H9 (cell line): ENCODE measurements around the gene MEGF9. TPM values are rescaled to one million over a fixed set of nuclear protein-coding genes. Genes with fewer than 3 reads are reported as not detected.

ENCODE experiments used
- DNase-seq: peaks from one replicate; pipeline ENCODE4 v3.0.0-alpha.2; 2017
- H2AFZ ChIP-seq: one replicate; pipeline ENCODE4 v1.6.1; 2013; ENCODE audit warnings: mild to moderate bottlenecking, low read length, control low read depth, moderate library complexity
- H2AK5ac ChIP-seq: 2 replicates; pipeline ENCODE4 v1.6.1; 2013; ENCODE audit warnings: low read length, control low read depth, mixed read lengths; ENCODE audit not compliant: insufficient read length
- H2BK120ac ChIP-seq: one replicate; pipeline ENCODE4 v1.6.1; 2013; ENCODE audit warnings: low read depth, mild to moderate bottlenecking, low read length, control low read depth, inconsistent platforms; ENCODE audit not compliant: poor library complexity, severe bottlenecking
- H2BK12ac ChIP-seq: 2 replicates; pipeline ENCODE4 v1.6.1; 2013; ENCODE audit warnings: low read length, control low read depth, mixed read lengths, low read depth; ENCODE audit not compliant: insufficient read length
- H2BK15ac ChIP-seq: 2 replicates; pipeline ENCODE4 v1.6.1; 2013; ENCODE audit warnings: low read depth, low read length, control low read depth
- H2BK20ac ChIP-seq: one replicate; pipeline ENCODE4 v1.6.1; 2013; ENCODE audit warnings: low read depth, mild to moderate bottlenecking, low read length, control low read depth, inconsistent platforms; ENCODE audit not compliant: poor library complexity, severe bottlenecking
- H2BK5ac ChIP-seq: 2 replicates; pipeline ENCODE4 v1.6.1; 2013; ENCODE audit warnings: low read length, control low read depth, mixed read lengths; ENCODE audit not compliant: insufficient read length
- H3K14ac ChIP-seq: 2 replicates; pipeline ENCODE4 v1.6.1; 2013; ENCODE audit warnings: low read length, control low read depth; ENCODE audit not compliant: insufficient read depth
- H3K18ac ChIP-seq: 2 replicates; pipeline ENCODE4 v1.6.1; 2013; ENCODE audit warnings: low read depth, mild to moderate bottlenecking, mixed read lengths, low read length, control low read depth; ENCODE audit not compliant: insufficient read length
- H3K23ac ChIP-seq: 2 replicates; pipeline ENCODE4 v1.6.1; 2013; ENCODE audit warnings: low read length, control low read depth, mixed read lengths, low read depth; ENCODE audit not compliant: insufficient read length
- H3K23me2 ChIP-seq: 2 replicates; pipeline ENCODE4 v1.6.1; 2013; ENCODE audit warnings: low read depth, mild to moderate bottlenecking, mixed read lengths, low read length, control low read depth; ENCODE audit not compliant: insufficient read length, poor library complexity, severe bottlenecking
- H3K27ac ChIP-seq: 2 replicates; pipeline ENCODE4 v1.5.1; 2013; ENCODE audit warnings: low read length, control low read depth, mixed read lengths, low read depth; ENCODE audit not compliant: insufficient read length
- H3K27me3 ChIP-seq: 2 replicates; pipeline ENCODE4 v1.6.1; 2013; ENCODE audit warnings: low read length, control low read depth, inconsistent platforms; ENCODE audit not compliant: insufficient read depth
- H3K4ac ChIP-seq: 2 replicates; pipeline ENCODE4 v1.6.1; 2013; ENCODE audit warnings: low read depth, mild to moderate bottlenecking, control low read depth, inconsistent platforms, low read length, moderate library complexity
- H3K4me1 ChIP-seq: 2 replicates; pipeline ENCODE4 v1.6.1; 2013; ENCODE audit warnings: low read length, control low read depth, inconsistent platforms; ENCODE audit not compliant: insufficient read depth
- H3K4me2 ChIP-seq: 2 replicates; pipeline ENCODE4 v1.6.1; 2013; ENCODE audit warnings: low read length, control low read depth, mixed read lengths; ENCODE audit not compliant: insufficient read length, insufficient read depth
- H3K56ac ChIP-seq: 2 replicates; pipeline ENCODE4 v1.6.1; 2013; ENCODE audit warnings: low read depth, mild to moderate bottlenecking, mixed read lengths, low read length, control low read depth; ENCODE audit not compliant: insufficient read length
- H3K79me1 ChIP-seq: 2 replicates; pipeline ENCODE4 v1.6.1; 2013; ENCODE audit warnings: low read depth, mild to moderate bottlenecking, moderate library complexity, low read length, control low read depth, inconsistent platforms; ENCODE audit not compliant: insufficient read depth, poor library complexity, severe bottlenecking
- H3K79me2 ChIP-seq: 2 replicates; pipeline ENCODE4 v1.6.1; 2013; ENCODE audit warnings: low read length, control low read depth, inconsistent platforms; ENCODE audit not compliant: insufficient read depth
- H3K9ac ChIP-seq: 2 replicates; pipeline ENCODE4 v1.6.1; 2013; ENCODE audit warnings: low read length, control low read depth, mixed read lengths; ENCODE audit not compliant: insufficient read length; ENCODE audit errors: extremely low read depth
- H3K9me3 ChIP-seq: one replicate; pipeline ENCODE4 v1.6.1; 2013; ENCODE audit warnings: low read depth, low read length, inconsistent platforms; ENCODE audit not compliant: control insufficient read depth
- H3T11ph ChIP-seq: one replicate; pipeline ENCODE4 v1.6.1; 2013; ENCODE audit warnings: mild to moderate bottlenecking, low read length, control low read depth, inconsistent platforms
- H4K20me1 ChIP-seq: one replicate; pipeline ENCODE4 v1.6.1; 2013; ENCODE audit not compliant: control insufficient read depth, insufficient read length, insufficient read depth
- H4K5ac ChIP-seq: 2 replicates; pipeline ENCODE4 v1.6.1; 2013; ENCODE audit warnings: low read depth, mild to moderate bottlenecking, mixed read lengths, low read length, control low read depth; ENCODE audit not compliant: insufficient read length
- H4K8ac ChIP-seq: replicated peaks from 2 replicates; pipeline ENCODE4 v1.6.1; 2013; ENCODE audit warnings: low read length, control low read depth, mixed read lengths, low read depth; ENCODE audit not compliant: insufficient read length
- H4K91ac ChIP-seq: 2 replicates; pipeline ENCODE4 v1.6.1; 2013; ENCODE audit warnings: low read depth, mild to moderate bottlenecking, moderate library complexity, mixed read lengths, low read length, control low read depth; ENCODE audit not compliant: insufficient read length
- H3K27ac Mint-ChIP-seq, 3 experiments: 2 replicates in 2 of 3; 3 replicates in 1 of 3; pipeline ENCODE4 v1.8.0; 2020 to 2021; ENCODE audit warnings: mixed read lengths in 3 of 3, mild to moderate bottlenecking in 1 of 3, moderate library complexity in 1 of 3
- H3K27me3 Mint-ChIP-seq: 2 replicates; pipeline ENCODE4 v1.8.0; 2021; ENCODE audit warnings: low read depth, mild to moderate bottlenecking, moderate library complexity, mixed read lengths
- H3K36me3 Mint-ChIP-seq, 3 experiments: 2 replicates in 2 of 3; 3 replicates in 1 of 3; pipeline ENCODE4 v1.8.0; 2020 to 2021; ENCODE audit warnings: low read depth in 3 of 3, mixed read lengths in 3 of 3; ENCODE audit not compliant: insufficient read depth in 1 of 3
- H3K4me1 Mint-ChIP-seq, 2 experiments: 2 replicates each; pipeline ENCODE4 v1.8.0; 2020; ENCODE audit warnings: mixed read lengths in 2 of 2
- H3K4me3 Mint-ChIP-seq, 2 experiments: 2 replicates in 1 of 2; 3 replicates in 1 of 2; pipeline ENCODE4 v1.8.0; 2020 to 2021; ENCODE audit warnings: mild to moderate bottlenecking in 2 of 2, mixed read lengths in 2 of 2, moderate library complexity in 1 of 2
- H3K9me3 Mint-ChIP-seq, 2 experiments: 2 replicates in 1 of 2; 3 replicates in 1 of 2; pipeline ENCODE4 v1.8.0; 2020; ENCODE audit warnings: mild to moderate bottlenecking in 2 of 2, mixed read lengths in 2 of 2, moderate library complexity in 1 of 2
- WGBS: extraction: QIAGEN DNeasy Blood & Tissue Kit; methylation state at CpG from one replicate; pipeline ENCODE4 v1.1.7; 2013; ENCODE audit warnings: missing lambda C conversion rate, low lambda C conversion rate, mixed read lengths; ENCODE audit not compliant: insufficient read length; ENCODE audit errors: extremely low coverage; 5-methylcytosine and 5-hydroxymethylcytosine counted together
- total RNA-seq: library from RNA; stranded (reverse); gene quantifications from 2 replicates; pipeline ENCODE4 v1.2.1, GENCODE V29; 2021
- TF ChIP-seq, protein P1 (sequence below): fragments of 200-600 bp; sonication (generic); conservative IDR thresholded peaks from 3 replicates; pipeline ENCODE4 v1.8.0; 2021; ENCODE audit warnings: antibody characterized with exemption, mild to moderate bottlenecking

MEGF9 gene
- total RNA-seq, 1 experiment from 2014 or later = 0.94 TPM

DNA sequence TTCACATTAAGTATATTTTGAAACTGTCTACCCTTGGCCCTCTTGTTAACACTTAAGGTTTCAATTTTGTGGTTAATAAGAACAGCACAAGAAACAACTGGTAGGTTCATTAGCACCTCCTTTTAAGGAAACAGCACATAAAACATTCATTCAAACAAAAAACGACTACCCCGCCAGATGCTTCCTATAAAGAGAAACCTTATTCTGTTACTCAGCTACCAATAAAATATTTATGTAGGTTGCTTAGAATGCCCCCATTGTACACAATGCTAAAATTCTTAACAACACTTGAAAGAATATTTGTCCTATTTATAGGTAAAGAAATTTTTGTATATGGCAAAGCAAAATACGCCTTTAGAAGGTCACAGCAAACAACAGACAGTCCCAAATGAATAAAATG, 157.5 kb downstream of the MEGF9 start:
- no peaks in the 10 kb centered on the region for H3K27me3 Mint-ChIP-seq
- no peak overlapping the region for H2BK120ac ChIP-seq
- no peak overlapping the region for H3K4me3 Mint-ChIP-seq
- no peak overlapping the region for H2AFZ ChIP-seq
- H4K91ac ChIP-seq = no peak overlapping the region
- H3K4me2 ChIP-seq = no peak overlapping the region
- WGBS = no CpG with 5 or more reads among the region's 3 CpGs
- no peak overlapping the region for H3K23ac ChIP-seq
- no peak overlapping the region for H3K9ac ChIP-seq
- H4K20me1 ChIP-seq = no peaks in the 10 kb centered on the region
- peaks cover 6% of the 10 kb centered on the region for H3K79me1 ChIP-seq
- H3K27ac ChIP-seq = no peak overlapping the region
- H2BK20ac ChIP-seq = no peak overlapping the region
- no peak overlapping the region for H3T11ph ChIP-seq
- no peak overlapping the region for H2BK15ac ChIP-seq
- no peaks in the 10 kb centered on the region for H3K4me1 Mint-ChIP-seq
- no peaks in the 10 kb centered on the region; the same call in 1 of the 2 replicates for H3K79me2 ChIP-seq
- H3K23me2 ChIP-seq = no peaks in the 10 kb centered on the region
- no peak overlapping the region for H3K4ac ChIP-seq
- H3K27me3 ChIP-seq = no peaks in the 10 kb centered on the region
- H2BK12ac ChIP-seq = no peak overlapping the region
- H3K4me1 ChIP-seq = no peaks in the 10 kb centered on the region
- no peak overlapping the region for H3K56ac ChIP-seq
- no peak overlapping the region for H3K18ac ChIP-seq
- H2AK5ac ChIP-seq = no peak overlapping the region
- no peak overlapping the region for H4K8ac ChIP-seq
- H3K27ac Mint-ChIP-seq = no peak overlapping the region
- H2BK5ac ChIP-seq = no peak overlapping the region
- TF ChIP-seq, protein P1, sequence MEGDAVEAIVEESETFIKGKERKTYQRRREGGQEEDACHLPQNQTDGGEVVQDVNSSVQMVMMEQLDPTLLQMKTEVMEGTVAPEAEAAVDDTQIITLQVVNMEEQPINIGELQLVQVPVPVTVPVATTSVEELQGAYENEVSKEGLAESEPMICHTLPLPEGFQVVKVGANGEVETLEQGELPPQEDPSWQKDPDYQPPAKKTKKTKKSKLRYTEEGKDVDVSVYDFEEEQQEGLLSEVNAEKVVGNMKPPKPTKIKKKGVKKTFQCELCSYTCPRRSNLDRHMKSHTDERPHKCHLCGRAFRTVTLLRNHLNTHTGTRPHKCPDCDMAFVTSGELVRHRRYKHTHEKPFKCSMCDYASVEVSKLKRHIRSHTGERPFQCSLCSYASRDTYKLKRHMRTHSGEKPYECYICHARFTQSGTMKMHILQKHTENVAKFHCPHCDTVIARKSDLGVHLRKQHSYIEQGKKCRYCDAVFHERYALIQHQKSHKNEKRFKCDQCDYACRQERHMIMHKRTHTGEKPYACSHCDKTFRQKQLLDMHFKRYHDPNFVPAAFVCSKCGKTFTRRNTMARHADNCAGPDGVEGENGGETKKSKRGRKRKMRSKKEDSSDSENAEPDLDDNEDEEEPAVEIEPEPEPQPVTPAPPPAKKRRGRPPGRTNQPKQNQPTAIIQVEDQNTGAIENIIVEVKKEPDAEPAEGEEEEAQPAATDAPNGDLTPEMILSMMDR = no peak
- peaks cover 5 to 33% (median 17%) of the 10 kb centered on the region in 3 experiments; a peak in 6 of 7 replicates for H3K36me3 Mint-ChIP-seq
- H4K5ac ChIP-seq = no peak overlapping the region
- H3K14ac ChIP-seq = no peak overlapping the region
- no peaks in the 10 kb centered on the region for H3K9me3 ChIP-seq
- H3K9me3 Mint-ChIP-seq = no peaks in the 10 kb centered on the region
- no peak for DNase-seq
